RWPE1 (cell line): Measurements from ENCODE around the gene PRMT2.

Experiments used
- CTCF ChIA-PET: fragments of 350-600 bp; sonication (Branson Sonifier 250); formaldehyde crosslinking; extraction: SDS; loops from one replicate; lab custom pipeline; 2021; lab: Yijun Ruan, JAX
- POLR2A ChIA-PET: fragments of 400-600 bp; formaldehyde crosslinking; extraction: SDS; loops from one replicate; lab custom pipeline; 2020; ENCODE audit warnings: antibody characterized with exemption; ENCODE audit not compliant: low non-redundant PET; lab: Yijun Ruan, JAX
- DNase-seq: peaks from one replicate; pipeline ENCODE4 v3.0.0; 2012; ENCODE audit warnings: low spot score
- H3K27ac ChIP-seq: fragments of 450-650 bp; 2 replicates; pipeline ENCODE4 v1.5.1; 2017
- CTCF ChIP-seq: fragments of 450-650 bp; conservative IDR thresholded peaks from 2 replicates; pipeline ENCODE4 v1.5.1; 2017; ENCODE audit warnings: low read depth, mild to moderate bottlenecking

PRMT2 gene

GRCh38 chr21:46605767-46606426 is 29.6 kb upstream of the PRMT2 start:
- no peak for TF ChIP-seq CTCF
- POLR2A ChIA-PET, result no interaction called here
- DNase-seq, result no peak
- no peak overlapping the region for H3K27ac ChIP-seq
- CTCF ChIA-PET, result interaction anchor here (0.6 to 0.7 kb wide), 3 partner anchors 18 to 626 kb away, joined by 3 to 4 read pairs (median 3); no protein-coding TSS in a partner anchor

GRCh38 chr21:46606427-46606813 is 29.1 kb upstream of the PRMT2 start:
- CTCF ChIA-PET, result interaction anchor here (0.6 kb wide), 1 partner anchor 19 kb away, joined by 3 read pairs; no protein-coding TSS in a partner anchor
- POLR2A ChIA-PET, result no interaction called here
- no peak for TF ChIP-seq CTCF
- DNase-seq, result no peak
- H3K27ac ChIP-seq, result no peak overlapping the region

- no peak overlapping the region for H3K27ac ChIP-seq
- TF ChIP-seq CTCF, result no peak
- ChIA-PET CTCF (no interaction called here), POLR2A (no interaction called here)
- DNase-seq, result no peak
These were observed 27.8 kb upstream of the PRMT2 start for GRCh38 chr21:46607636-46608035.

GRCh38 chr21:46608672-46609111 is 26.8 kb upstream of the PRMT2 start:
- no peak overlapping the region for H3K27ac ChIP-seq
- no peak for TF ChIP-seq CTCF
- POLR2A ChIA-PET, result no interaction called here
- CTCF ChIA-PET, result no interaction called here
- DNase-seq, result no peak

- POLR2A ChIA-PET, result no interaction called here
- no peak for TF ChIP-seq CTCF
- DNase-seq, result no peak
- H3K27ac ChIP-seq, result no peak overlapping the region
- CTCF ChIA-PET, result no interaction called here
These were observed 25.3 kb upstream of the PRMT2 start for GRCh38 chr21:46610018-46610701.

GRCh38 chr21:46613391-46613790 is 22.1 kb upstream of the PRMT2 start:
- ChIA-PET POLR2A (no interaction called here), CTCF (no interaction called here)
- TF ChIP-seq CTCF, result no peak
- no peak overlapping the region for H3K27ac ChIP-seq
- DNase-seq, result no peak
